ENCODE data around the gene CCSER1. TPM values are rescaled to one million over a fixed set of nuclear protein-coding genes. Genes with fewer than 3 reads are reported as not detected.
"Not testable (repeated sequence)": the region's sequence is repeated elsewhere in the genome, so short reads cannot be mapped to it uniquely, and the experiment has no call there.

The CCSER1 gene
- total RNA-seq, 2 experiments from 2014 or later: not detected

- POLR2A ChIA-PET; H3K79me2 ChIP-seq (ENCODE audit: insufficient read depth, low read depth, low read length); DNase-seq (ENCODE audit: low spot score); H2AFZ ChIP-seq (ENCODE audit: low read length); H3K4me1 ChIP-seq (ENCODE audit: insufficient read depth, low read length, poor library complexity, severe bottlenecking); H4K20me1 ChIP-seq (ENCODE audit: insufficient read depth, low read length); H3K27ac ChIP-seq (ENCODE audit: low read depth, low read length, poor library complexity, severe bottlenecking); H3K4me3 ChIP-seq (ENCODE audit: low read depth, low read length, poor library complexity, severe bottlenecking); intact Hi-C loops (cut with micrococcal nuclease; ENCODE audit: unreplicated experiment); H3K4me2 ChIP-seq (ENCODE audit: low read length); H3K9me3 ChIP-seq (ENCODE audit: low read length); H3K36me3 ChIP-seq (ENCODE audit: insufficient read depth, low read length); BruUV-seq (replicated peaks); H3K9me2 ChIP-seq (ENCODE audit: insufficient read depth, low read length); CTCF ChIA-PET (ENCODE audit: unreplicated experiment): not testable (repeated sequence)
Measured at GRCh38 chr4:91167864-91168653, 1040.9 kb downstream of the CCSER1 start.

- Histone ChIP-seq H2AFZ (ENCODE audit: low read length) (no peak overlapping the region), H3K9me3 (ENCODE audit: low read length) (no peaks in the 10 kb centered on the region), H3K79me2 (ENCODE audit: insufficient read depth, low read depth, low read length) (no peaks in the 10 kb centered on the region), H3K4me2 (ENCODE audit: low read length) (no peak overlapping the region), H4K20me1 (ENCODE audit: insufficient read depth, low read length) (no peaks in the 10 kb centered on the region), H3K9me2 (ENCODE audit: insufficient read depth, low read length) (no peaks in the 10 kb centered on the region), H3K27ac (ENCODE audit: low read depth, low read length, poor library complexity, severe bottlenecking) (no peak overlapping the region), H3K36me3 (ENCODE audit: insufficient read depth, low read length) (no peaks in the 10 kb centered on the region), H3K4me3 (ENCODE audit: low read depth, low read length, poor library complexity, severe bottlenecking) (no peak overlapping the region), H3K4me1 (ENCODE audit: insufficient read depth, low read length, poor library complexity, severe bottlenecking) (no peaks in the 10 kb centered on the region)
- no peak for TF ChIP-seq EZH2phosphoT487 (IDR thresholded peaks at IDR 0.05; ENCODE audit: borderline replicate concordance, low read depth, low read length)
- TF ChIP-seq CTCF (conservative IDR thresholded peaks at IDR 0.05; ENCODE audit: low read length): no peak
- intact Hi-C loops (cut with micrococcal nuclease; ENCODE audit: unreplicated experiment): no loop called here
- POLR2A ChIA-PET: no interaction called here
- CTCF ChIA-PET (ENCODE audit: unreplicated experiment): no interaction called here
- BruUV-seq (replicated peaks): no TSS peak
- no peak for DNase-seq (ENCODE audit: low spot score)
Measured at GRCh38 chr4:91170768-91171167, 1043.6 kb downstream of the CCSER1 start.

GRCh38 chr4:91171217-91171616 is 1044.0 kb downstream of the CCSER1 start:
- DNase-seq (ENCODE audit: low spot score): no peak
- POLR2A ChIA-PET: interaction anchor here (0.6 to 0.8 kb wide), 3 partner anchors 13 to 29 kb away, joined by 3 to 4 read pairs (median 3); no protein-coding TSS in a partner anchor
- Histone ChIP-seq H3K36me3 (ENCODE audit: insufficient read depth, low read length) (no peaks in the 10 kb centered on the region), H4K20me1 (ENCODE audit: insufficient read depth, low read length) (no peaks in the 10 kb centered on the region), H3K27ac (ENCODE audit: low read depth, low read length, poor library complexity, severe bottlenecking) (no peak overlapping the region), H3K4me3 (ENCODE audit: low read depth, low read length, poor library complexity, severe bottlenecking) (no peak overlapping the region), H3K9me2 (ENCODE audit: insufficient read depth, low read length) (no peaks in the 10 kb centered on the region), H2AFZ (ENCODE audit: low read length) (no peak overlapping the region), H3K9me3 (ENCODE audit: low read length) (no peaks in the 10 kb centered on the region), H3K4me1 (ENCODE audit: insufficient read depth, low read length, poor library complexity, severe bottlenecking) (no peaks in the 10 kb centered on the region), H3K79me2 (ENCODE audit: insufficient read depth, low read depth, low read length) (no peaks in the 10 kb centered on the region), H3K4me2 (ENCODE audit: low read length) (no peak overlapping the region)
- no TSS peak for BruUV-seq (replicated peaks)
- intact Hi-C loops (cut with micrococcal nuclease; ENCODE audit: unreplicated experiment): no loop called here
- CTCF ChIA-PET (ENCODE audit: unreplicated experiment): no interaction called here
- TF ChIP-seq EZH2phosphoT487 (IDR thresholded peaks at IDR 0.05; ENCODE audit: borderline replicate concordance, low read depth, low read length) (no peak), CTCF (conservative IDR thresholded peaks at IDR 0.05; ENCODE audit: low read length) (no peak)

- H3K9me3 ChIP-seq (ENCODE audit: low read length); H3K79me2 ChIP-seq (ENCODE audit: insufficient read depth, low read depth, low read length); H2AFZ ChIP-seq (ENCODE audit: low read length); H4K20me1 ChIP-seq (ENCODE audit: insufficient read depth, low read length); H3K9me2 ChIP-seq (ENCODE audit: insufficient read depth, low read length); BruUV-seq (replicated peaks); DNase-seq (ENCODE audit: low spot score); H3K4me1 ChIP-seq (ENCODE audit: insufficient read depth, low read length, poor library complexity, severe bottlenecking); H3K36me3 ChIP-seq (ENCODE audit: insufficient read depth, low read length); H3K27ac ChIP-seq (ENCODE audit: low read depth, low read length, poor library complexity, severe bottlenecking); CTCF ChIA-PET (ENCODE audit: unreplicated experiment); intact Hi-C loops (cut with micrococcal nuclease; ENCODE audit: unreplicated experiment); H3K4me3 ChIP-seq (ENCODE audit: low read depth, low read length, poor library complexity, severe bottlenecking); H3K4me2 ChIP-seq (ENCODE audit: low read length): not testable (repeated sequence)
- POLR2A ChIA-PET: interaction anchor here (0.6 kb wide), 1 partner anchor 76 kb away, joined by 4 read pairs; no protein-coding TSS in a partner anchor
Measured at GRCh38 chr4:91185061-91185460, 1057.9 kb downstream of the CCSER1 start.
